H4 (cell line): ENCODE measurements around the gene PTPRU. TPM values are rescaled to one million over a fixed set of nuclear protein-coding genes. Genes with fewer than 3 reads are reported as not detected.
"Not testable (repeated sequence)": the region's sequence is repeated elsewhere in the genome, so short reads cannot be mapped to it uniquely, and the experiment has no call there.

Source experiments
- DNase-seq: peaks from one replicate; pipeline ENCODE4 v3.0.0-alpha.2; 2015; ENCODE audit warnings: low spot score
- total RNA-seq: library from RNA; depleted of rRNA; stranded (reverse); fragments of >200 nt; shearing (Covaris generic); gene quantifications from 2 replicates; pipeline ENCODE4 v1.2.3, GENCODE V29; 2014

Gene PTPRU
- total RNA-seq, 1 experiment from 2014 or later = 16.2 TPM

- DNase-seq = not testable (repeated sequence)
Observed at GRCh38 chr1:29222260-29222659, 14.1 kb upstream of the PTPRU start.

GRCh38 chr1:29222686-29223085 is 13.6 kb upstream of the PTPRU start:
- DNase-seq = no peak

GRCh38 chr1:29223521-29223920 is 12.8 kb upstream of the PTPRU start:
- DNase-seq = no peak

GRCh38 chr1:29224356-29224837 is 11.9 kb upstream of the PTPRU start:
- no peak for DNase-seq

GRCh38 chr1:29225361-29225760 is 11.0 kb upstream of the PTPRU start:
- no peak for DNase-seq

GRCh38 chr1:29227511-29227910 is 8.8 kb upstream of the PTPRU start:
- no peak for DNase-seq

GRCh38 chr1:29230204-29230552 is 6.1 kb upstream of the PTPRU start:
- no peak for DNase-seq

GRCh38 chr1:29230553-29231378 is 5.6 kb upstream of the PTPRU start, which contains the start of gene MECR:
Gene MECR (minus strand): TSS chr1:29230934. CDS start chr1:29230906, 28 bp downstream.
- DNase-seq = peak; percentile 85

GRCh38 chr1:29232387-29232786 is 3.9 kb upstream of the PTPRU start:
- DNase-seq = no peak

- DNase-seq = no peak
Observed at GRCh38 chr1:29233693-29234092, 2.6 kb upstream of the PTPRU start.

- DNase-seq = no peak
Observed at GRCh38 chr1:29234471-29234870, 1.9 kb upstream of the PTPRU start.

- not testable (repeated sequence) for DNase-seq
Observed at GRCh38 chr1:29234881-29235280, 1.4 kb upstream of the PTPRU start.

- no peak for DNase-seq
Observed at GRCh38 chr1:29236712-29237128, 398 bp downstream of the PTPRU start.

GRCh38 chr1:29237129-29237821 is 953 bp downstream of the PTPRU start:
- no peak for DNase-seq

- DNase-seq = no peak
Observed at GRCh38 chr1:29237852-29238619, 1.7 kb downstream of the PTPRU start.

GRCh38 chr1:29238620-29239002 is 2.3 kb downstream of the PTPRU start:
- no peak for DNase-seq

- peak; percentile 90 for DNase-seq
Observed at GRCh38 chr1:29239142-29239541, 2.8 kb downstream of the PTPRU start.

GRCh38 chr1:29240400-29240837 is 4.1 kb downstream of the PTPRU start:
- DNase-seq = no peak

- no peak for DNase-seq
Observed at GRCh38 chr1:29240986-29241385, 4.7 kb downstream of the PTPRU start.

- DNase-seq = no peak
Observed at GRCh38 chr1:29243023-29243870, 6.9 kb downstream of the PTPRU start.

GRCh38 chr1:29243871-29244200 is 7.5 kb downstream of the PTPRU start:
- peak; percentile 65 for DNase-seq
